HCT116 (cell line): ENCODE data around the gene SLC9A9. TPM values are rescaled to one million over a fixed set of nuclear protein-coding genes. Genes with fewer than 3 reads are reported as not detected.

Source experiments
- ATAC-seq: fragments of 200-7000 bp; cut with Tn5 transposase; 2 replicates; pipeline ENCODE4 v1.9.1; 2020; ENCODE audit warnings: mild to moderate bottlenecking, moderate library complexity
- BruUV-seq: library from RNA; stranded (reverse); fragments of 400-500 nt; replicated peaks from 2 replicates; lab custom pipeline; 2021; lab: Mats Ljungman, UMichigan
- CTCF ChIA-PET: fragments of 300-600 bp; sonication (Branson Sonifier 250); formaldehyde crosslinking; loops from one replicate; lab custom pipeline; 2021; ENCODE audit warnings: antibody characterized with exemption; lab: Charles Lee
- POLR2A ChIA-PET: fragments of 300-600, 350-600 bp; sonication (Branson Sonifier 250); formaldehyde crosslinking; loops from one replicate; lab custom pipeline; 2021; ENCODE audit warnings: antibody characterized with exemption; lab: Charles Lee
- RAD21 ChIA-PET, 2 experiments: fragments of 300-600 bp; sonication (Branson Sonifier 250); formaldehyde crosslinking; loops; one replicate each; lab custom pipeline; 2023; ENCODE audit warnings: low total read pairs in 2 of 2; ENCODE audit not compliant: uncharacterized antibody in 2 of 2, unreplicated experiment in 2 of 2, low non-redundant PET in 1 of 2; lab: Charles Lee
- DNase-seq: peaks from one replicate; pipeline ENCODE4 v3.0.0-alpha.2; 2010; ENCODE audit warnings: low read depth, low spot score
- H2AFZ ChIP-seq: fragments of 200-600 bp; shearing (Covaris generic), sonication (generic); 2 replicates; pipeline ENCODE4 v1.6.1; 2017; ENCODE audit warnings: low read depth, mixed run types, mixed read lengths, antibody characterized with exemption, low read length; ENCODE audit not compliant: poor library complexity, severe bottlenecking
- H3K27ac ChIP-seq: 2 replicates; pipeline ENCODE4 v1.5.1; 2012; ENCODE audit warnings: low read depth, low read length
- H3K27me3 ChIP-seq: fragments of 200-600 bp; sonication (generic); 2 replicates; pipeline ENCODE4 v1.6.1; 2016; ENCODE audit warnings: mixed run types, low read length, mixed read lengths; ENCODE audit not compliant: insufficient read depth
- H3K36me3 ChIP-seq, 2 experiments: fragments of 200-500 bp in 1 of 2; fragments of 200-600 bp in 1 of 2; sonication (Bioruptor generic) in 1 of 2; sonication (generic) in 1 of 2; 2 replicates each; pipeline versions ENCODE4 v1.5.1 to v1.6.1; 2014 to 2016; ENCODE audit warnings: low read length in 2 of 2, inconsistent platforms in 1 of 2, mixed read lengths in 1 of 2, mixed run types in 1 of 2; ENCODE audit not compliant: insufficient read depth in 2 of 2, control insufficient read depth in 1 of 2
- H3K4me1 ChIP-seq, 2 experiments: fragments of 200-600 bp in 1 of 2; sonication (generic) in 1 of 2; 2 replicates each; pipeline versions ENCODE4 v1.5.1 to v1.6.1; 2012 to 2017; ENCODE audit warnings: low read length in 2 of 2, inconsistent platforms in 1 of 2, mild to moderate bottlenecking in 1 of 2, mixed read lengths in 1 of 2, mixed run types in 1 of 2, moderate library complexity in 1 of 2; ENCODE audit not compliant: insufficient read depth in 2 of 2, control insufficient read depth in 1 of 2
- H3K4me2 ChIP-seq: fragments of 200-600 bp; sonication (generic); 2 replicates; pipeline ENCODE4 v1.6.1; 2017; ENCODE audit warnings: mixed run types, low read length, mixed read lengths
- H3K4me3 ChIP-seq, 2 experiments: fragments of 200-600 bp in 1 of 2; sonication (generic) in 1 of 2; replicated peaks in 1 of 2; 2 replicates each; pipeline ENCODE4 v1.5.1; 2011 to 2016; ENCODE audit warnings: low read length in 2 of 2, control low read depth in 1 of 2, low read depth in 1 of 2, mild to moderate bottlenecking in 1 of 2, mixed read lengths in 1 of 2, mixed run types in 1 of 2
- H3K79me2 ChIP-seq: fragments of 200-600 bp; sonication (generic); 2 replicates; pipeline ENCODE4 v1.6.1; 2017; ENCODE audit warnings: mild to moderate bottlenecking, mixed run types, low read length, moderate library complexity, mixed read lengths; ENCODE audit not compliant: insufficient read depth
- H3K9ac ChIP-seq: fragments of 200-600 bp; sonication (generic); 2 replicates; pipeline ENCODE4 v1.6.1; 2016; ENCODE audit warnings: low read length, mixed read lengths
- H3K9me2 ChIP-seq: fragments of 200-600 bp; sonication (generic), shearing (Covaris generic); 2 replicates; pipeline ENCODE4 v1.6.1; 2017; ENCODE audit warnings: mixed run types, mild to moderate bottlenecking, moderate library complexity; ENCODE audit not compliant: insufficient read depth
- H3K9me3 ChIP-seq, 2 experiments: fragments of 200-500 bp in 1 of 2; fragments of 200-600 bp in 1 of 2; sonication (Bioruptor generic) in 1 of 2; sonication (generic) in 1 of 2; 2 replicates each; pipeline ENCODE4 v1.6.1; 2014 to 2017; ENCODE audit warnings: low read length in 2 of 2, mixed read lengths in 2 of 2, inconsistent platforms in 1 of 2, low read depth in 1 of 2, mild to moderate bottlenecking in 1 of 2, mixed run types in 1 of 2, moderate library complexity in 1 of 2; ENCODE audit not compliant: control insufficient read depth in 1 of 2, insufficient read depth in 1 of 2
- H4K20me1 ChIP-seq: fragments of 200-600 bp; sonication (generic), shearing (Covaris generic); 2 replicates; pipeline ENCODE4 v1.6.1; 2017; ENCODE audit warnings: mixed run types, mild to moderate bottlenecking, moderate library complexity; ENCODE audit not compliant: insufficient read depth
- CBX3 ChIP-seq: IDR thresholded peaks from 2 replicates; pipeline ENCODE4 v1.6.1; 2012; ENCODE audit warnings: low read depth
- CEBPB ChIP-seq: IDR thresholded peaks from 2 replicates; pipeline ENCODE4 v1.6.1; 2012; ENCODE audit warnings: low read depth
- CTCF ChIP-seq, 3 experiments: fragments of 200-600 bp in 1 of 3; sonication (generic) in 1 of 3; IDR thresholded peaks in 2 of 3; conservative IDR thresholded peaks in 1 of 3; 2 replicates each; pipeline ENCODE4 v1.5.1; 2012 to 2017; ENCODE audit warnings: low read depth in 2 of 3, low read length in 2 of 3, antibody characterized with exemption in 1 of 3, borderline replicate concordance in 1 of 3, control low read depth in 1 of 3, mild to moderate bottlenecking in 1 of 3, mixed read lengths in 1 of 3, mixed run types in 1 of 3, moderate library complexity in 1 of 3; ENCODE audit not compliant: insufficient read depth in 1 of 3
- ELF1 ChIP-seq: IDR thresholded peaks from 2 replicates; pipeline ENCODE4 v1.6.1; 2012; ENCODE audit warnings: low read depth, borderline replicate concordance
- EZH2phosphoT487 ChIP-seq: fragments of 200-600 bp; IDR thresholded peaks from 2 replicates; pipeline ENCODE4 v1.6.1; 2018; ENCODE audit warnings: antibody characterized with exemption, borderline replicate concordance
- FOSL1 ChIP-seq: IDR thresholded peaks from 2 replicates; pipeline ENCODE4 v1.6.1; 2012; ENCODE audit warnings: low read depth
- JUND ChIP-seq: IDR thresholded peaks from 2 replicates; pipeline ENCODE4 v1.6.1; 2012
- POLR2A ChIP-seq: IDR thresholded peaks from 2 replicates; pipeline ENCODE4 v1.7.0; 2011; ENCODE audit warnings: borderline replicate concordance; ENCODE audit not compliant: insufficient read depth, insufficient read length; ENCODE audit errors: extremely low read depth
- POLR2AphosphoS5 ChIP-seq: IDR thresholded peaks from 2 replicates; pipeline ENCODE4 v1.6.1; 2011; ENCODE audit warnings: mild to moderate bottlenecking, low read depth, low read length, moderate library complexity
- RAD21 ChIP-seq: IDR thresholded peaks from 2 replicates; pipeline ENCODE4 v1.6.1; 2012; ENCODE audit warnings: low read depth, mild to moderate bottlenecking
- REST ChIP-seq: IDR thresholded peaks from 2 replicates; pipeline ENCODE4 v1.6.1; 2012; ENCODE audit warnings: low read depth
- SIN3A ChIP-seq: IDR thresholded peaks from 2 replicates; pipeline ENCODE4 v1.6.1; 2012; ENCODE audit warnings: low read depth
- SRF ChIP-seq: IDR thresholded peaks from 2 replicates; pipeline ENCODE4 v1.6.1; 2012; ENCODE audit warnings: low read depth
- TCF7L2 ChIP-seq: IDR thresholded peaks from 2 replicates; pipeline ENCODE4 v1.7.0; 2011; ENCODE audit warnings: borderline replicate concordance, inconsistent platforms; ENCODE audit not compliant: insufficient read depth, insufficient read length; ENCODE audit errors: extremely low read depth
- YY1 ChIP-seq: IDR thresholded peaks from 2 replicates; pipeline ENCODE4 v1.6.1; 2011; ENCODE audit warnings: low read length, low read depth, moderate library complexity, mild to moderate bottlenecking; ENCODE audit not compliant: insufficient replicate concordance; ENCODE audit errors: extremely low read depth
- ZBTB33 ChIP-seq: IDR thresholded peaks from 2 replicates; pipeline ENCODE4 v1.6.1; 2011; ENCODE audit warnings: mild to moderate bottlenecking, low read length, moderate library complexity; ENCODE audit not compliant: insufficient replicate concordance; ENCODE audit errors: extremely low read depth
- ZFX ChIP-seq: fragments of 450-650 bp; IDR thresholded peaks from 2 replicates; pipeline ENCODE4 v1.6.1; 2017
- ZNF274 ChIP-seq: fragments of 200-500 bp; sonication (Bioruptor generic); IDR thresholded peaks from 2 replicates; pipeline ENCODE4 v1.6.1; 2014; ENCODE audit warnings: mild to moderate bottlenecking, low read depth, low read length, inconsistent platforms
- intact Hi-C: fragments of 100-400 bp; cut with micrococcal nuclease; formaldehyde crosslinking; loops from 2 replicates; pipeline ENCODE4 v1.10.0; 2022
- total RNA-seq: library from RNA; stranded (reverse); gene quantifications from one replicate; pipeline ENCODE4 v1.2.1, GENCODE V29; 2021; ENCODE audit not compliant: unreplicated experiment

SLC9A9 gene
- total RNA-seq, 1 experiment from 2014 or later = 0.20 TPM

- TF ChIP-seq ZFX (no peak), TCF7L2 (no peak)
Measured at GRCh38 chr3:143313893-143314188, 534.4 kb downstream of the SLC9A9 start (continued).

- H3K9ac ChIP-seq = no peak overlapping the region
- ChIA-PET CTCF (no interaction called here), POLR2A (no interaction called here), RAD21 (no interaction called here)
- H3K4me1 ChIP-seq = no peaks in the 10 kb centered on the region
- H3K4me3 ChIP-seq = no peak overlapping the region
- H3K27ac ChIP-seq = no peak overlapping the region
- no peak overlapping the region for H3K4me2 ChIP-seq
- peaks cover 7% of the 10 kb centered on the region; the same call in 1 of the 2 replicates for H3K27me3 ChIP-seq
- H3K9me2 ChIP-seq = no peaks in the 10 kb centered on the region
- H3K9me3 ChIP-seq = no peaks in the 10 kb centered on the region
- BruUV-seq = no TSS peak
- no peaks in the 10 kb centered on the region for H3K36me3 ChIP-seq
- no peaks in the 10 kb centered on the region for H3K79me2 ChIP-seq
- no peaks in the 10 kb centered on the region for H4K20me1 ChIP-seq
- no peak overlapping the region for H2AFZ ChIP-seq
- intact Hi-C loops = no loop called here
- ATAC-seq = no peak
- no peak for DNase-seq
- TF ChIP-seq CEBPB (no peak), TCF7L2 (no peak), ELF1 (no peak), JUND (no peak), EZH2phosphoT487 (no peak), ZFX (no peak), CBX3 (no peak), CTCF (IDR thresholded peaks at IDR 0.05 in 2 of 3, conservative IDR thresholded peaks at IDR 0.05 in 1 of 3; ENCODE audit: borderline replicate concordance in 1 of 3, insufficient read depth in 1 of 3, low read depth in 2 of 3, low read length in 2 of 3) (no peak), RAD21 (no peak), SIN3A (no peak), YY1 (no peak), POLR2A (no peak), SRF (no peak), REST (no peak), ZNF274 (no peak), FOSL1 (no peak), POLR2AphosphoS5 (no peak), ZBTB33 (no peak)
Measured at GRCh38 chr3:143313025-143313892, 535.0 kb downstream of the SLC9A9 start.
